Measurements from ENCODE around the gene PAH.

The PAH gene

DNA sequence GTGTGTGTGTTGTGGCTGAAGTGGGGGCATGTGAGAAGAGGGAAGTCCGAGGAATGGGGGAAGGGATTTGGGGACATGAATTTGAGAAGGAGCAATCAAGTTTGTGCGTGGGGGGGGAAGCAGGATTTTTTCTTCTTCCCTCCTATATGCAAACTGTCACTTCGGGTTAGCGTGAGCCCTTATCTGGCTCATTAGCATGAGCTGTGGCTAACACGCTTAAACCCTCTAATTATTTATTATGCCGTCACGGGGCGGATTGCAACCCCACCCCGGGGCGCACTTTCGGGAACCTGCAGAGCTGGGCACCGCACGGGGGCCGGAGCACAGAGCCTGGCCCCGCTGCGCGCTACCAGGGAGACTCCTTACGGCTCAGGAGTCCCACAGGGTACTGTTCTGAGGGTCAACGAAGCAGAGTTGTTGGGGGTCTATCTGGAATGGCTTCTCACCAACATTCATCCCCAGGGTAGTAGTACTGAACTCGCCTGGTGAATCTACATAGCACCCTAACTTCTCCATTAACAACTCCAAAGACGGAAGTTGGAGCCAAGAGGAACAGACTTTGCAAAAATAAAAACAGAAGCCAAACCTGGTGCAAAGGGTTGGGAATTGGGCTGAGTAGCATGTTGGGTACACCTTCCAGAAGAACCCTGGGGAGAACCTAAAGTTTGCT, 34.0 kb upstream of the PAH start:
- DNase-seq (ENCODE audit: extremely low read depth in 1 of 2, low read depth in 1 of 2), result no peak

GRCh38 chr12:102950107-102950949, 33.3 kb upstream of the PAH start:
- no peak for DNase-seq (ENCODE audit: extremely low read depth in 1 of 2, low read depth in 1 of 2)

- peak in 1 of 2 donors; percentile 4 for DNase-seq (ENCODE audit: extremely low read depth in 1 of 2, low read depth in 1 of 2)
Observed at GRCh38 chr12:102948941-102949352, 31.9 kb upstream of the PAH start.

DNA sequence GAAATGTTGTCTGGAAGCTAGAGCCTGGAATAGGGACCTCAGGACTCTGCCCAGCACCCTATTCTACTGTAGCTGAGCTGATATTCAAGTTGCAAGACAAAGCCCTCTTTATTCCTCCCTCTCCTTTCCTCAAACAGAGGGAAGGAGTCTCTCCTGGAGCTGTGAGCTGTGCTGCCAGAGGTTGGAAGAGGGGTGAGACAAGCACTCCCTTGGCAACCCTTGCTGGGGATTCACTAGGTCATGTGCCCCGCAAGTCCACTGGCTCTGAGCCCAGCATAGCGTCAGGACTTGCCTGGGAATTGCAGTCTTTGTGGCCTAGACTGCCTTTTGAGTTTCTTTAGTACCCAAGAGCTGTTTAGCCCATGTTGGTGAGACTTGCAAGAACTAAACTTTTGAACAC, 29.0 kb upstream of the PAH start:
- no peak for DNase-seq (ENCODE audit: extremely low read depth in 1 of 2, low read depth in 1 of 2)

DNA sequence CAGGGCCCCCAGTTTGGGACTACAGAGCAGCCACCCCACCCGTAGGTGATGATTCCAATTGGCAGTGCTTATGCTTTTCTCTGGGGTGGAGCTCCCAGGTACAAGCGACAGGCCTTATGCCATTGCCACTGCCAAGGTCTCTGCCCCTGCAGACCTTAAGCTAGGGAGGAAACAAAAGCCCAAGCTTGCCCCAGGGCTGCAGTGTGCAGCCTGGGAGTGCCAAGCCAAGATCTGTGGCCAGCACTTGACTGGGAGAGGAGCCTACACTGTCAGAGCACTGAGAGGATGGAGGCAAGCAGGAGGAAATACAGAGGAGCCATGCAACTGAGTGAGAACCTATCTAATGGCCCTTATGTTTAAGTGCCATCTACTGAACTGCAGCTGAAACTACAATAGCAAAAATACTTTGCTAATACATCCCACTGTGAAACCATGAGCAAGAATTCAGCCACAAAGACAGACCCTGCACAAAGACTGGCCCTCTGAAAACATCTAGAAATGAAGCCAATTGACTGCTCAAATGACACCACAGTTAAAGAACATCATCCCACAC, 22.7 kb upstream of the PAH start:
- DNase-seq (ENCODE audit: extremely low read depth in 1 of 2, low read depth in 1 of 2), result no peak

GRCh38 chr12:102939059-102939458, 22.0 kb upstream of the PAH start:
- DNase-seq (ENCODE audit: extremely low read depth in 1 of 2, low read depth in 1 of 2), result no peak

- DNase-seq (ENCODE audit: extremely low read depth in 1 of 2, low read depth in 1 of 2), result no peak
Observed at GRCh38 chr12:102933168-102933567, 16.1 kb upstream of the PAH start.

DNA sequence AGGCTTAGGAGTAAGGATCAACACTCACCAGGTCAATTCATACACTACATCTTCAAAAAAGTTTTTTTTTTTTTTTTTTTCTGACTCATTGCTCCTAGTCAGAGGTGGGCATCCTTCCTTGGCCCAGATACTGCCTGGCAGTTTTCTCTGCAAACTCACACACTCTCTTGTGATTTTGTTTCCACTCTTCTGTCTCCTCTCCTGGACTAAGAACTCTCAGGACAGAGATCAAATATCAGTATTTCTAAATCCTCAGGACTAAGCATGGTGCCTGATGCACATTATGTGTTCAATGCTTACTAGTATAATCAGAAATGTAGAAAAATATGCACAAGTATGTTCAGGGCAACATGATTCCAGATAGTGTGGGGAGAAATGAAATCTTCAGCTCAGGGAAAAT, 10.2 kb upstream of the PAH start:
- no peak for DNase-seq (ENCODE audit: extremely low read depth in 1 of 2, low read depth in 1 of 2)

DNA sequence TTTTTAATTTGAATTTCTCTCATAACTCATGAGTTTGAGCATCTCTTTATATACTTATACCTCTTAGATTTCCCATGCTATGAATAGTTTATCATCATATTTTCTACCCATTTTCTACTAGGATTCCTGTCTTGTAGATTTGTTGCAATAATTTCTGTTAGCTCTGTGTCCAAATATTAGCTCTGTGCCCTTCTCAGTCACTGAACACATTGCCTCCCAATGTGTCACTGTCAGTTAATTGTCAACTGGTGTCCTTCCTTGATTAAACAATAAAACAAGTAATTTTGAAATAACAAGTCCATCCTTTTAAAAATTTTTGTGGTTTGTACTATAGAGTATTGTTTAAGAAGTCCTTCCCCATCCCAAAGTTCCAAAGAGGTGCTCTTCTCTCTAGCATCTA, 4.2 kb upstream of the PAH start:
- DNase-seq (ENCODE audit: extremely low read depth in 1 of 2, low read depth in 1 of 2), result no peak

GRCh38 chr12:102920271-102920670, 3.2 kb upstream of the PAH start:
- DNase-seq (ENCODE audit: extremely low read depth in 1 of 2, low read depth in 1 of 2), result no peak

GRCh38 chr12:102918840-102919239, 1.8 kb upstream of the PAH start:
- DNase-seq (ENCODE audit: extremely low read depth in 1 of 2, low read depth in 1 of 2), result no peak

DNA sequence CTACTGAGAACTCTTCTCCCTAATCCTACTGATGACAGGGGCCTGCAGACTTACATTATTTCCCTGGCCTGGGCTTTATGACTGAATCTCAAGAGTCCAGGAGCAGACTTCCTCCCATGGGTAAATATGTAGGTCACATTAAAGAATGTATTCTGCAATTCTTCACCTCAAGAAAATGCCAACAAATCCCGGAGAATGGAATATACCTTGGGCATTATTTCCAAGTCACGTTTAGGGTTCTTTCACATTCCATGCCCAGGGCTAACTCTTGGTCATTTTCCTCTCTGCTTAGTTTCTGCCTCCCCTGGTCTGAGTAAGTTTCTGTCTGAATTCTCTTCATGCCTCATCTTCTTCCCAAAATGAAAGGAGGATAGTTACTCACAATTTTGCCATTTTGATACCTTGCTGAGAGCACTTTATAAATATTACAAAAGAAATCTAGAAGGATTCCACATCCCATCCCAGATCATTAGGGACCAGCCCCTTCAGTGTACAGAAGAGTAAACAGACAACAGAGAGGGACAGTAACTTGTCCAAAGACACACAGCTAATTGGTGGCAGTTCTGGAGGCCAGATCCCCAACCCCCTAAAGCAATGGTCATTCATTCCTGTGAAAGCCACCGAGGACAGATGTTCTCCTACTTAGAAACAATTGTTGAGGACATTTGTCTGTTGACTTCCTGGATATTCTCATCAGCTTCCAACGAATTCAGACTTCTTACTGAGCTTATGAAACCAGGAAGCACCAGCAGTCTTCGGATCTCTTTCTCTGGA, 605 bp downstream of the PAH start:
- DNase-seq (ENCODE audit: extremely low read depth in 1 of 2, low read depth in 1 of 2), result no peak

GRCh38 chr12:102913453-102914226, 3.4 kb downstream of the PAH start:
- no peak for DNase-seq (ENCODE audit: extremely low read depth in 1 of 2, low read depth in 1 of 2)

DNA sequence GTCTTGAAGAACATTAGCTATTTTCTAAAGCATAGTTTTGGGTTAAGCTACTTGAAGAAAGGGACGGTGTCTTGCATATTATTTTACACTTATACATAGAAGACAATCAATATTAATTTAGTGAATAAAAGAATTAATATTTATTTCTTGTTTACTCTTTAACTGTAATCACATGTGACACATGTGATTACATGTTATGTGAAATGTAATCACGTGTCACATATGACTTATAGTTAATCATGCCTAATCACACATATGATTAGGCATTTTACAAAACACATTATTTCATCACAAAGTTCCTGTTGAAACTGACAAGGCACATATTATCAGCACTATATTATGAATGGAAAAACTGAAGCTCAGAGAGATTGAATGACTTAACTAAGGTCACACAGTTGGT, 4.8 kb downstream of the PAH start:
- no peak for DNase-seq (ENCODE audit: extremely low read depth in 1 of 2, low read depth in 1 of 2)

DNA sequence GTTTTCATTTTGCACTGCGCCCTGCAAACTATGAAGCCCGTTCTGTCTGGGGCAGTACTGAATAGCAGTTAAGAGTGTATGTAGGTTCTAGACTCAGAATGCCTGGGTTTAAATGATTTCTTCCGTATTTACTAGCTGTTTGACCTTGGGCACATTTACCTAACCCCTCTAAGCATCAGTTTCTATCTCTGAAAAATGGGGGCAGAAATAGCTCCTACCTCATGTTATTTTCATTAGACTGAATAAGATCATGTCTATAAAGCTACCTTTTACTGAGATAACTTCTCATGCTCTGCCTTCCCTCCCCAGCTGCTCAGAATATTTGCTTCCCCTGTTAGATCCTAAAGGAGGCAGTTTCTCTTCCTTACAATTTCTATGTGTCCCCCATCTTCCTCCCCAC, 5.7 kb downstream of the PAH start:
- DNase-seq (ENCODE audit: extremely low read depth in 1 of 2, low read depth in 1 of 2), result no peak

DNA sequence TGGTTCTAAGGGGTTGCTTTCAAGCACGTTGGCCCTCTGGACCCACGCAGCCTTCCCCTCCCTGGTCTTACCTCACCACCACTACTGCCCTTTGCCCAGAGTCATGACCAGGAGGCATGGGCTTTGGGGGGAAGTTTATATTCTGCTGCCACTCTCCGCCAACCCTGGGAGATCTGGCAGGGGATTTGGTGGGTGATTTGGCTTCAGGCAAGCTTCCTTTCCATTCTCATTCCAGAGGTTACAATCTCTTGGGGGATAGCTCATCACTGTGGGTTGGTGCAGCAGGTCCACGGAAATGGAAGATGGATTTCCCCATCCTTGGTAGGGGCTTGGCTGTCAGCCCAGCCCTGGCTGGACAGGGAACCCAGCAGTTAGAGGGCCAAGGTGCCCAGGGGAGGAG, 6.3 kb downstream of the PAH start:
- no peak for DNase-seq (ENCODE audit: extremely low read depth in 1 of 2, low read depth in 1 of 2)

DNA sequence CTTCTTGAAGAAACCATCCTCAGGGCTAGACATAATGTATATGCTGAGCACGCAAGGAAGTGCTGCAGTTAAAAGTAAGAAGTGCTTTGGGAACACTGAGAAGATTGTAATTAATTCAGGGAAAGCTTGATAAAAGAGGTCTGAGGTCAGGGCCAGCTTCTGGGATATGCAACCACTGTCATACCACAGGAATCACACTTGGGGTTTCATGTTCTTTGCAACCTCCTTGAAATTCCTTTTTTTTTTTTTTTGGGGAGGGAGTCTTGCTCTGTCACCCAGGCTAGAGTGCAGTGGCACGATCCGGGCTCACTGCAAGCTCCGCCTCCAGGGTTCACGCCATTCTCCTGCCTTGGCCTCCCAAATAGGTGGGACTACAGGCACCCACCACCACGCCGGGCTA, 6.9 kb downstream of the PAH start:
- no peak for DNase-seq (ENCODE audit: extremely low read depth in 1 of 2, low read depth in 1 of 2)

- DNase-seq (ENCODE audit: extremely low read depth in 1 of 2, low read depth in 1 of 2), result no peak
Observed at GRCh38 chr12:102907918-102908317, 9.1 kb downstream of the PAH start.

DNA sequence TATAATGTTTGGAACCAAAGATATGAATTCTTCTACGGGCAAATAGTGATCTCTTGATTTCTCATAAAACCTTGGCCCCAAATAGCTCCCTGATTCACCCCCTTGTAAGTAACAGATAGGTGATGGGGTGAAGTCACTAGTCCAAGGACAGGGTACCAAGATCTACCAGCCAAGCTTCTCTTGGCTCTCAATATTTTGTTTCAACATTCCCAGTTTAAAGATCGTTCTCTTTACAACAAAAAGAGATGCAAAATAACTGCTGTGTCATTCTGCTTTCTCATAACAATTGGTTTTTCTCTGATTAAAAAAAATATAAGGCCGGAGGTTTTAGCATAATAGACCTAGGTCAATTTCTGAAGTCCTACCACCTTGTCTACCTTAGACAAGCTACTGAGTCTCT, 11.8 kb downstream of the PAH start:
- DNase-seq (ENCODE audit: extremely low read depth in 1 of 2, low read depth in 1 of 2), result no peak

- no peak for DNase-seq (ENCODE audit: extremely low read depth in 1 of 2, low read depth in 1 of 2)
Observed at GRCh38 chr12:102903337-102904007, 13.6 kb downstream of the PAH start.
